Renal pelvis (tissue), 12 donors: ENCODE measurements around the gene DCAF10. TPM values are rescaled to one million over a fixed set of nuclear protein-coding genes. Genes with fewer than 3 reads are reported as not detected.
"Not testable (repeated sequence)": the region's sequence is repeated elsewhere in the genome, so short reads cannot be mapped to it uniquely, and the experiment has no call there.

Experiments used
- DNase-seq: peaks from one replicate; pipeline ENCODE4 v3.0.0-alpha.2; 2013
- long read RNA-seq, 16 experiments: transcript quantifications; one replicate each; lab custom pipeline, GENCODE V29; 2026
- polyA plus RNA-seq, 3 donors: library from polyadenylated mRNA; unstranded; fragments of 120-200 nt; gene quantifications; one replicate each; pipeline ENCODE4 v1.2.1, GENCODE V29; 2013; ENCODE audit not compliant: insufficient read length in 3 of 3

DCAF10 gene, protein sequence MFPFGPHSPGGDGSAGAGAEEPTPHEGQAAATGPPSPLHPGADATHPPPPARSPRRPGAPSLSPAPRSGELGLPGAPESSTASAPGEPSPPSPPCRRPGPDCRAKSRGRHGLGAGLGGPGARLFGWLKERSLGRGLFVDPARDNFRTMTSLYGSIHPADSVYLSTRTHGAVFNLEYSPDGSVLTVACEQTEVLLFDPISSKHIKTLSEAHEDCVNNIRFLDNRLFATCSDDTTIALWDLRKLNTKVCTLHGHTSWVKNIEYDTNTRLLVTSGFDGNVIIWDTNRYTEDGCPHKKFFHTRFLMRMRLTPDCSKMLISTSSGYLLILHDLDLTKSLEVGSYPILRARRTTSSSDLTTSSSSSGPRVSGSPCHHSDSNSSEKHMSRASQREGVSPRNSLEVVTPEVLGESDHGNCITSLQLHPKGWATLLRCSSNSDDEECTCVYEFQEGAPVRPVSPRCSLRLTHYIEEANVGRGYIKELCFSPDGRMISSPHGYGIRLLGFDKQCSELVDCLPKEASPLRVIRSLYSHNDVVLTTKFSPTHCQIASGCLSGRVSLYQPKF
- 10 to 100 TPM; 27.8 to 39.3 (median 34.5) TPM for polyA plus RNA-seq
- long read RNA-seq, donor 1, partial matches to known transcripts, result 5 of 7 reads
- long read RNA-seq, donor 1, other reads (novel, unspliced or antisense), result 0 of 7 reads
- long read RNA-seq, donor 2, partial matches to known transcripts, result 0 of 2 reads
- long read RNA-seq, donor 2, other reads (novel, unspliced or antisense), result 0 of 2 reads
- long read RNA-seq, donor 3, partial matches to known transcripts, result 0 of 2 reads
- long read RNA-seq, donor 3, other reads (novel, unspliced or antisense), result 0 of 2 reads
- long read RNA-seq, donor 4, transcript DCAF10-202 (7 exons, 3,862 nt), result major isoform, 5 of 12 reads
- long read RNA-seq, donor 4, partial matches to known transcripts, result 7 of 12 reads
- long read RNA-seq, donor 4, other reads (novel, unspliced or antisense), result 0 of 12 reads
- long read RNA-seq, donor 5, partial matches to known transcripts, result 0 of 2 reads
- long read RNA-seq, donor 5, other reads (novel, unspliced or antisense), result 0 of 2 reads
- long read RNA-seq, donor 6, partial matches to known transcripts, result 0 of 2 reads
- long read RNA-seq, donor 6, other reads (novel, unspliced or antisense), result 0 of 2 reads
- long read RNA-seq, donor 7, partial matches to known transcripts, result 8 of 9 reads
- long read RNA-seq, donor 7, other reads (novel, unspliced or antisense), result 0 of 9 reads
- long read RNA-seq, donor 8, result 0 reads
- long read RNA-seq, donor 9, transcript DCAF10-202 (7 exons, 3,862 nt), result major isoform, 7 of 46 reads
- long read RNA-seq, donor 9, partial matches to known transcripts, result 0 of 46 reads
- long read RNA-seq, donor 9, other reads (novel, unspliced or antisense), result 39 of 46 reads
- long read RNA-seq, donor 10, partial matches to known transcripts, result 6 of 7 reads
- long read RNA-seq, donor 10, other reads (novel, unspliced or antisense), result 0 of 7 reads
- long read RNA-seq, donor 11, partial matches to known transcripts, result 0 of 1 reads
- long read RNA-seq, donor 11, other reads (novel, unspliced or antisense), result 0 of 1 reads
- long read RNA-seq, donor 12, partial matches to known transcripts, result 0 of 3 reads
- long read RNA-seq, donor 12, other reads (novel, unspliced or antisense), result 0 of 3 reads
- long read RNA-seq, donor 13, partial matches to known transcripts, result 0 of 1 reads
- long read RNA-seq, donor 13, other reads (novel, unspliced or antisense), result 0 of 1 reads
- long read RNA-seq, donor 14, result 0 reads
- long read RNA-seq, donor 15, transcript DCAF10-202 (7 exons, 3,862 nt), result major isoform, 5 of 5 reads
- long read RNA-seq, donor 15, partial matches to known transcripts, result 0 of 5 reads
- long read RNA-seq, donor 15, other reads (novel, unspliced or antisense), result 0 of 5 reads
- long read RNA-seq, donor 16, partial matches to known transcripts, result 0 of 2 reads
- long read RNA-seq, donor 16, other reads (novel, unspliced or antisense), result 0 of 2 reads

DNA sequence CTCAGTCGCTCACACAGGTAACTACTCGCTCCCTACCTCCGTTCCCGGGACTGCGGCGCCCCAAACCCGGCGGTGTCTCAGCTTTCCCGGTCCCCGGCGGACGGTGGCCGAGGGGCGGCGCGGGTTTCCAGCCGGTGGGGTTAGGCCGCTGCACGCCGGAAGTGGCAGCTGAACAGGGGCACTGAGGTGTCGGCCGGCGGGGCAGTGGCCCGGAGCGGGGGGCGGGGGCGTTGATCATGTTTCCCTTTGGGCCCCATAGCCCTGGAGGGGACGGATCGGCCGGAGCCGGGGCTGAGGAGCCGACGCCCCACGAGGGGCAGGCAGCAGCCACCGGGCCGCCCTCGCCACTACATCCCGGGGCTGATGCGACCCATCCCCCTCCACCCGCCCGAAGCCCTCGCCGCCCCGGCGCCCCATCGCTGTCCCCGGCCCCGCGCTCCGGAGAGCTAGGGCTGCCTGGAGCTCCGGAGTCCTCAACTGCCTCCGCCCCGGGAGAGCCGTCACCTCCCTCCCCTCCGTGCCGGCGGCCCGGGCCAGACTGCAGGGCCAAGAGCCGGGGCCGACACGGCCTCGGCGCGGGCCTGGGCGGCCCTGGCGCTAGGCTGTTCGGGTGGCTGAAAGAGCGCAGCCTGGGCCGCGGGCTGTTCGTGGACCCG lies at the start of gene DCAF10:
Gene DCAF10 (plus strand): TSS at position 167 of the 656 bp plus-strand sequence. CDS start 70 bp downstream, at position 237.
- peak; percentile 89 for DNase-seq

DNA sequence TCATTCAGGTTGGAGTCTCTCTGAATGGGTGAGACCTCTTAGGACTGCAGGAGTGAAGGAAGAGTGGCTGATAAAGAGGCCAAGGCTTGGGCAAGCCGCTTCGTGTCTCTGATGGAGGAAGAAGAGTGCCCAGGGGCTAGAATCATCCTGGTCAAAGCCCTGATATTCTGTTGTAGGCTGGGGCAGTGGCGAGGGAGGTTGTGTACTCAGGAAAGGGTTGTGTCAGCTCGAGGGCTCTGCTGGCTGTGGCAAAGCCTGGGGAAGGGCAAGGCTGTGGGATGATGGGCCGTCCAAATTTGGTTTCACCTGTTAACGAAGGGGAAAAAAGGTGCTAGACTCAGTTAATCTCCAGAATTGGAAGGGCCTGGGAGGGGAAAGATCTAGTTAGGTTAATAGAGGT lies 49.4 kb upstream of the DCAF10 start:
- DNase-seq, result no peak

DNA sequence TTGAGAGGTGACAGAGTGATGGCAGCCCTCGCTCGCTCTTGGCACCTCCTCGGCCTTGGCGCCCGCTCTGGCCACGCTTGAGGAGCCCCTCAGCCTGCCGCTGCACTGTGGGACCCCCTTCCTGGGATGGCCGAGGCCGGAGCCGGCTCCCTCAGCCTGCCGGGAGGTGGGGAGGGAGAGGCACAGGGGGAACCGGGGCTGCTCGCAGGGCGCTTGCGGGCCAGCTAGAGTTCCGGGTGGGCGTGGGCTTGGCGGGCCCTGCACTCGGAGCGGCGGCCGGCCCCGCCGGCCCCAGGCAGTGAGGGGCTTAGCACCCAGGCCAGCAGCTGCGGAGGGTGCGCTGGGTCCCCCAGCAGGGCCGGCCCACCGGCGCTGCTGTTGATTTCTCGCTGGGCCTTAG lies 48.9 kb upstream of the DCAF10 start:
- not testable (repeated sequence) for DNase-seq

GRCh38 chr9:37752112-37752511 lies 48.5 kb upstream of the DCAF10 start:
- not testable (repeated sequence) for DNase-seq

DNA sequence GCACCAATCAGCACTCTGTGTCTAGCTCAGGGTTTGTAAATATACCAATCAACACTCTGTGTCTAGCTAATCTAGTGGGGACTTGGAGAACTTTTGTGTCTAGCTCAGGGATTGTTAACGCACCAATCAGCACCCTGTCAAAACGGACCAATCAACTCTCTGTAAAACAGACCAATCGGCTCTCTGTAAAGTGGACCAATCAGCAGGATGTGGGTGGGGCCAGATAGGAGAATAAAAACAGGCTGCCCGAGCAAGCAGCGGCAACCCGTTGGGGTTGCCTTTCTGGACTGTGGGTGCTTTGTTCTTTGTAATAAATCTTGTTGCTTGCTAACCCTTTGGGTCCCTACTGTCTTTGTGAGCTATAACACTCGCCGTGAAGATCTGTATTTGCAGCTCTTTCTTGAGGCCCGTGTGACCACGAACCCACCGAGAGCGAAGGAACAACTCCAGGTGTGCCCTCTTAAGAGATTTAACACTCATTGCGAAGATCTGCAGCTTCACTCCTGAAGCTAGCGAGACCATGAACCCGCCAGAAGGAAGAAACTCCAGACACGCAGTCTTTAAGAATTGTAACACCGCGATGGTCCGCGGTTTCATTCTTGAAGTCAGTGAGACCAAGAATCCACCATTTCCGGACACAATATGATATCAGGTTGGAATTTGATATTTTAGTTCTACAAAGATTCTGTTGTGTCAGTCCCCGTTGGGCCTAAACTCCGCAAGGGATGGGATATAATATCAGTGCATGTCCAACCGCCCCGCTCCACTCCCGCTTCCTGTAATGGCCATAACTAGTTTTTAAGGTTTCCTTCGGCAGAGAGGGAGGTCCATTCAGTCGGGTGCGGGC lies 47.7 kb upstream of the DCAF10 start:
- no peak for DNase-seq

- peak; percentile 80 for DNase-seq
These were observed 47.0 kb upstream of the DCAF10 start, which contains the start of gene TRMT10B for GRCh38 chr9:37753489-37754190. Gene TRMT10B, plus strand, starts transcription at chr9:37753805. Its CDS starts 8,127 bp downstream, at chr9:37761932.

DNA sequence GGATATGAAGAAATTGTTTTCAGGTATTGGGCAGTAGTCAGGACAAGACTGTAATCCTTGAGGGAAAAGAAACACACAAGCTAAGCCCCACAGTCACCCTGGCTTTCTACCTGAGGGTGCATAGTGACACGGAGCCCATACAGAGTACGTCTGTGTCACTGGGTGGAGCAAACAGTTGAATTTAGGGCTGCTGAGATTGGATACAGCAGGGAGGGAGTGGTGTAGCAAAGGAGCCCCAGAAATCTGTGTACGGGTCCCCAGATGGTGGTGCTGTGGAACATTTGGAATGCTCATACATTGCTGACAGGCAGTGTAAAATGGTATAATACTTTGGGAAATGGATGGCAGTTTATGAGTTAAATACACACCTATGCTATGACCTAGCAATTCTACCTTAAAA lies 41.9 kb upstream of the DCAF10 start:
- no peak for DNase-seq

DNA sequence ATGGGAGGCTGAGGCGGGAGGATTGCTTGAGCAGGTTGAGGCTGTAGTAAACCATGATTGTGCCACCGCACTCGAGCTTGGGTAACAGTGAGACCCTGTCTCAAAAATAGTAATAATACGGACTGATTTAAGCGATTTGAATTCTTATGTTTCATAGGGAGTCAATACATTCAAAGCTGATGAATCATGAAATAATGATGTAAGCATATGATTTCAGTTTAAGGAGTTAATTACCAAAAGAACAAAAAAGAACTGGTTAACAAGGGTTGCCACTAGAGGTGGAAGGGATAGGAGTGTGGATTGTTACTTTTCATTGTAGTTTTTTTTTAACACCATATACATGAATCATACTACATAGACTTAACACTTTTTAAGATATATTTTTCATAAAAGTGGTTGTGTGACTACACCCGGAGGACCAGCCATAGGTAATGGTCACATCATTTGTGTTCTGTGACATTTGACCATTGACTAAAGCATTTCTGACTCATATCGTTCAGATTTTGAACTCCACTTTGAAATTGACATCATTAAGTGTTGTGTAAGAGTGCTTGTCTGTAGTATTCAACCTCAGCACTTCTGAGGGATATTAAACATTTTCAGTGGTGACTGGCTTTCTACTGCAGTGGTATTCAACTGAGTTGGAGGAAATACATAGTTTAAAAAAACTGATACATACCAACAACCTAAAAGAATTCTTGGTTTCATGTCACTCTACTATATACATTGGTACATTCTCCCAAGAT lies 40.0 kb upstream of the DCAF10 start:
- DNase-seq, result no peak

GRCh38 chr9:37761511-37761910 lies 39.1 kb upstream of the DCAF10 start:
- DNase-seq, result no peak

- DNase-seq, result not testable (repeated sequence)
These were observed 35.3 kb upstream of the DCAF10 start for GRCh38 chr9:37765263-37765662.

DNA sequence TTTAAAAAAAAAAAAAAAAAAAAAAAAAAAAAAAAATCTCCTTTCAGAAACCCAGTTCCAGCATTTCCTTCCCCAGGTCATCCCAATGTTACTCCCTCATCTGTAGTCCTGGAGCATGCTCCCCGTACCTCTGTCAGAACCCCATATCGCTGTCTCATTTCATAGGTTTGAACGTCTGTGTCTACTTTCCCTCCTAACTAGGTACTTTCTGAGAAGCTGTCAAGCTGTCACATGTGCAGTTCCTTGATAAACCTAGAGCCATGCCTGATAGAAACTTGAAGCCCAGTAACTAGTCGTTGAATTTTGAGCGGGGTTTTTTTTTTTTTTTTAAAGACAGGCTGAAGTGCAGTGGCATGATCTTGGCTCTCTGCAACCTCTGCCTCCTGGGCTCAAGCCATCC lies 31.3 kb upstream of the DCAF10 start:
- no peak for DNase-seq

DNA sequence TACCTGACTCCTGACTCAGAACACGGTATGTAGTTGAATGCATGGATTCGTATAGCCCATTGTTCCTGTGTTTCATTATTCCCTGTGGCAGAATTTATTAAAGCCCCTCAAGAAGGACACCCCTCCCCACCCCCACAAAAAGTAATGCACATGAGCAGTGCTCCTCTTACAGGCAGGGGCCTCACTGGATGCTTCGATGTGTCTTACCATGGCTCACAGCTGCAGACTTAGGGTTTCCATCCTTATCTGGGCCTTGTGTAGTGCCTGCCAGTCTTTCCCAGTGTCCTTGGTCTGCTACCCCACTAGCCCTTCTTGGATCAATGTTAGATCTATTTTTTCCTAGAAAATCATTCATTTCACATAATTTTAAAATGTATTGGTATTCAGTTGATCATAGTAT lies 30.6 kb upstream of the DCAF10 start:
- DNase-seq, result no peak

- DNase-seq, result no peak
These were observed 25.2 kb upstream of the DCAF10 start for GRCh38 chr9:37775216-37775919.

DNA sequence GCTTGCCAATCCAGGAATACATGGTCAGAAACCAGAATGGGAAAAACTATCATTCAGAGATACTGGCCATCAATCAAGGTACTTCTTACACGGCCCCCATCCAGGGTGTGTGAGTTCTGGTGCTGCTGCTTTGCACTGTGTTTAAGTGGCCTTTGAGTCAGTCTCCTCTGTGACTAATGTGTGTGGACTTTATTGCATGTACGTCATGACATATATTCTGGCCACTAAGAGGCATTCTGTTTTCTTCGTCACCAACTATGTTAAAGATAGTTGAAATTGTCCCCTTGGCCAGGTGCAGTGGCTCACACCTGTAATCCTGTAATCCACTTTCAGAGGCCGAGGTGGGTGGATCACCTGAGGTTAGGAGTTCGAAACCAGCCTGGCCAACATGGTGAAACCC lies 24.3 kb upstream of the DCAF10 start:
- no peak for DNase-seq

- no peak for DNase-seq
These were observed 22.1 kb upstream of the DCAF10 start for GRCh38 chr9:37778534-37778933.

GRCh38 chr9:37784291-37784615 lies 16.3 kb upstream of the DCAF10 start:
- DNase-seq, result no peak
